T-helper 22 cell (primary cell): ENCODE data around the gene PTPRM.

Experiments used
- DNase-seq: peaks from one replicate; pipeline ENCODE4 v3.0.0-alpha.2; 2020; ENCODE audit warnings: low read depth

Gene PTPRM

GRCh38 chr18:7757175-7757574 is 190.1 kb downstream of the PTPRM start:
- no peak for DNase-seq

GRCh38 chr18:7758764-7759163 is 191.6 kb downstream of the PTPRM start:
- DNase-seq: no peak

GRCh38 chr18:7760967-7761948 is 194.1 kb downstream of the PTPRM start:
- DNase-seq: no peak

- no peak for DNase-seq
Observed at GRCh38 chr18:7764405-7764804, 197.3 kb downstream of the PTPRM start.

GRCh38 chr18:7766346-7766745 is 199.2 kb downstream of the PTPRM start:
- no peak for DNase-seq

GRCh38 chr18:7766817-7767216 is 199.7 kb downstream of the PTPRM start:
- no peak for DNase-seq

- DNase-seq: no peak
Observed at GRCh38 chr18:7770908-7771307, 203.8 kb downstream of the PTPRM start.

- no peak for DNase-seq
Observed at GRCh38 chr18:7772510-7772888, 205.4 kb downstream of the PTPRM start.

GRCh38 chr18:7772951-7773350 is 205.8 kb downstream of the PTPRM start:
- no peak for DNase-seq

- DNase-seq: no peak
Observed at GRCh38 chr18:7775128-7775527, 208.0 kb downstream of the PTPRM start.

GRCh38 chr18:7775843-7776242 is 208.7 kb downstream of the PTPRM start:
- DNase-seq: no peak

- no peak for DNase-seq
Observed at GRCh38 chr18:7778181-7778580, 211.1 kb downstream of the PTPRM start.

GRCh38 chr18:7779211-7779610 is 212.1 kb downstream of the PTPRM start:
- no peak for DNase-seq

- DNase-seq: no peak
Observed at GRCh38 chr18:7784171-7784570, 217.1 kb downstream of the PTPRM start.

GRCh38 chr18:7786569-7786968 is 219.5 kb downstream of the PTPRM start:
- no peak for DNase-seq

GRCh38 chr18:7787339-7787738 is 220.2 kb downstream of the PTPRM start:
- no peak for DNase-seq

GRCh38 chr18:7789856-7790552 is 222.9 kb downstream of the PTPRM start:
- no peak for DNase-seq

GRCh38 chr18:7793100-7793499 is 226.0 kb downstream of the PTPRM start:
- no peak for DNase-seq

- no peak for DNase-seq
Observed at GRCh38 chr18:7803956-7804469, 236.9 kb downstream of the PTPRM start.

GRCh38 chr18:7805096-7805495 is 238.0 kb downstream of the PTPRM start:
- no peak for DNase-seq

GRCh38 chr18:7805880-7806279 is 238.8 kb downstream of the PTPRM start:
- DNase-seq: no peak

GRCh38 chr18:7807936-7808453 is 240.9 kb downstream of the PTPRM start:
- DNase-seq: no peak

GRCh38 chr18:7808992-7809391 is 241.9 kb downstream of the PTPRM start:
- DNase-seq: no peak
